B cell (primary cell): ENCODE measurements around the gene TEF. TPM values are rescaled to one million over a fixed set of nuclear protein-coding genes. Genes with fewer than 3 reads are reported as not detected.

Source experiments
- ATAC-seq: fragments of 200-7000 bp; cut with Tn5 transposase; one replicate; pipeline ENCODE4 v1.10.0; 2021; ENCODE audit warnings: low read depth, mild to moderate bottlenecking, moderate number of reproducible peaks, moderate library complexity
- CTCF ChIA-PET: fragments of 350-600 bp; sonication (Branson Sonifier 250); formaldehyde crosslinking; loops from one replicate; lab custom pipeline; 2021; ENCODE audit warnings: antibody characterized with exemption, inconsistent platforms; lab: Charles Lee
- POLR2A ChIA-PET: fragments of 350-600 bp; sonication (Branson Sonifier 250); formaldehyde crosslinking; loops from one replicate; lab custom pipeline; 2021; ENCODE audit warnings: antibody characterized with exemption; lab: Charles Lee
- DNase-seq: peaks from one replicate; pipeline ENCODE4 v3.0.0; 2013
- H2AFZ ChIP-seq: 2 replicates; pipeline ENCODE4 v1.6.1; 2012; ENCODE audit warnings: mild to moderate bottlenecking, low read depth, low read length; ENCODE audit not compliant: insufficient read depth, poor library complexity, severe bottlenecking
- H3K27ac ChIP-seq, 2 donors: 1 replicate in 1 of 2; 2 replicates in 1 of 2; pipeline ENCODE4 v1.5.1; 2012 to 2013; ENCODE audit warnings: low read length in 2 of 2, mild to moderate bottlenecking in 2 of 2, moderate library complexity in 1 of 2
- H3K27me3 ChIP-seq, 4 experiments: fragments of 200-600 bp in 1 of 4; sonication (generic) in 1 of 4; replicated peaks in 1 of 4; 1 replicate in 2 of 4; 2 replicates in 2 of 4; pipeline versions ENCODE4 v1.6.1 to v1.7.0; 2013 to 2016; ENCODE audit warnings: low read length in 3 of 4, mild to moderate bottlenecking in 2 of 4, mixed read lengths in 1 of 4, moderate library complexity in 1 of 4; ENCODE audit not compliant: insufficient read depth in 4 of 4, control insufficient read depth in 3 of 4; ENCODE audit errors: control extremely low read depth in 1 of 4
- H3K36me3 ChIP-seq, 2 experiments: replicated peaks in 1 of 2; 1 replicate in 1 of 2; 2 replicates in 1 of 2; pipeline versions ENCODE4 v1.6.1 to v1.7.1; 2013; ENCODE audit warnings: low read length in 1 of 2; ENCODE audit not compliant: insufficient read depth in 2 of 2, control insufficient read depth in 1 of 2; ENCODE audit errors: control extremely low read depth in 1 of 2, extremely low read depth in 1 of 2
- H3K4me1 ChIP-seq, 2 donors: fragments of 200-600 bp in 1 of 2; sonication (generic) in 1 of 2; 1 replicate in 1 of 2; 2 replicates in 1 of 2; pipeline versions ENCODE4 v1.5.1 to v1.6.1; 2013 to 2017; ENCODE audit warnings: low read length in 2 of 2; ENCODE audit not compliant: control insufficient read depth in 2 of 2, insufficient read depth in 2 of 2
- H3K4me2 ChIP-seq: replicated peaks from 2 replicates; pipeline ENCODE3; 2012; ENCODE audit warnings: mild to moderate bottlenecking, low read depth, low read length; ENCODE audit not compliant: poor library complexity, severe bottlenecking
- H3K4me3 ChIP-seq, 5 experiments: fragments of 200-600 bp in 1 of 5; sonication (generic) in 1 of 5; 1 replicate in 3 of 5; 2 replicates in 2 of 5; pipeline versions ENCODE4 v1.5.1 to v1.7.0; 2011 to 2016; ENCODE audit warnings: low read length in 4 of 5, mild to moderate bottlenecking in 4 of 5, low read depth in 2 of 5, control low read depth in 1 of 5, moderate library complexity in 1 of 5; ENCODE audit not compliant: insufficient read depth in 1 of 5; ENCODE audit errors: control extremely low read depth in 1 of 5, extremely low read depth in 1 of 5
- H3K79me2 ChIP-seq: fragments of 200-600 bp; sonication (generic); one replicate; pipeline ENCODE4 v1.6.0; 2016; ENCODE audit warnings: low read length; ENCODE audit not compliant: control insufficient read depth, insufficient read depth
- H3K9ac ChIP-seq: fragments of 200-600 bp; sonication (generic); 2 replicates; pipeline ENCODE4 v1.6.1; 2017; ENCODE audit warnings: mild to moderate bottlenecking, low read length, moderate library complexity
- H3K9me3 ChIP-seq, 3 donors: one replicate each; pipeline versions ENCODE4 v1.6.1 to v1.7.1; 2013; ENCODE audit warnings: low read length in 2 of 3; ENCODE audit not compliant: control insufficient read depth in 2 of 3, insufficient read depth in 1 of 3; ENCODE audit errors: control extremely low read depth in 1 of 3
- H4K20me1 ChIP-seq: 2 replicates; pipeline ENCODE4 v1.6.0; 2012; ENCODE audit warnings: mild to moderate bottlenecking, low read length; ENCODE audit not compliant: insufficient read depth, control insufficient read depth, poor library complexity, severe bottlenecking
- H3K27ac Mint-ChIP-seq: one replicate; pipeline ENCODE4 v1.8.0; 2021; ENCODE audit warnings: mixed read lengths
- H3K27me3 Mint-ChIP-seq: one replicate; pipeline ENCODE4 v1.8.0; 2021; ENCODE audit warnings: mixed read lengths
- H3K4me1 Mint-ChIP-seq: one replicate; pipeline ENCODE4 v1.8.0; 2021; ENCODE audit warnings: mixed read lengths
- H3K4me3 Mint-ChIP-seq: one replicate; pipeline ENCODE4 v1.8.0; 2021; ENCODE audit warnings: mixed read lengths
- H3K9me3 Mint-ChIP-seq: one replicate; pipeline ENCODE4 v1.8.0; 2022; ENCODE audit warnings: mixed read lengths; ENCODE audit not compliant: insufficient read depth
- CTCF ChIP-seq: fragments of 200-600 bp; IDR thresholded peaks from one replicate; pipeline ENCODE4 v1.8.0; 2022; ENCODE audit warnings: antibody characterized with exemption, mild to moderate bottlenecking
- EZH2 ChIP-seq: IDR thresholded peaks from 2 replicates; pipeline ENCODE4 v1.6.1; 2012; ENCODE audit warnings: borderline replicate concordance, low read depth, mild to moderate bottlenecking, moderate library complexity, low read length; ENCODE audit not compliant: insufficient read depth, poor library complexity, severe bottlenecking
- WGBS: methylation state at CpG from one replicate; pipeline ENCODE4 v1.1.5; 2013; ENCODE audit warnings: missing lambda C conversion rate; ENCODE audit not compliant: insufficient coverage; 5-methylcytosine and 5-hydroxymethylcytosine counted together
- intact Hi-C: fragments of 100-400 bp; cut with micrococcal nuclease; formaldehyde crosslinking; loops from one replicate; pipeline ENCODE4 v1.10.0; 2022
- polyA plus RNA-seq: library from polyadenylated mRNA; depleted of rRNA; stranded (reverse); fragments of >200 nt; gene quantifications from 2 replicates; pipeline ENCODE4 v1.2.3, GENCODE V29; 2012
- total RNA-seq, 2 donors: library from RNA; stranded (reverse); fragments of 120-200 nt in 1 of 2; gene quantifications; 1 replicate in 1 of 2; 2 replicates in 1 of 2; pipeline versions ENCODE4 v1.2.3 to v1.2.4, GENCODE V29; 2013 to 2022

TEF gene
- total and polyA plus RNA-seq, 2 donors (not counting 1 experiment from before 2014, with no cell fraction given), result 5.0 to 5.5 TPM

DNA sequence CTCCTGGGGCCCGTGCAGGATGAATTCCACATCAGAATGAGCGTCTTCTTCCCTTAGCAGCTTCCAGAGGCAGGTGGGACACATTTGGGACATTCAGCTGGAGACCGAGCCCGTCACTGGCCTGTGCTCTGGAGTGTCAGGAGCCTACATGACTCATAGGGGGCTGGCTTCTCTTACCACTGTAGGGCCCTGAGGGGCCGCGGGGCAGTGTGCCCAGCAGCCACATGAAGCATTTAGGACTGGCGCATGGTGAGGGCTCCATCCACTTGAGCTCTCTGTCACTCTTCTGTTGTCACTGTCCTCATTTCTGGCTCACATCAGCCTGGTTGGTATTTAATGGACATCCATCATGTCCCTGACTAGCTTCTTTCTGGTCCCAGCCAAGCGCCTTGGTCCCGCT, 38.0 kb upstream of the TEF start:
- no peak overlapping the region for H3K4me3 Mint-ChIP-seq
- H3K9me3 Mint-ChIP-seq, result no peaks in the 10 kb centered on the region
- POLR2A ChIA-PET, result no interaction called here
- H2AFZ ChIP-seq, result no peak overlapping the region
- peaks cover 0 to 74% of the 10 kb centered on the region in 2 experiments for H3K36me3 ChIP-seq
- no peaks in the 10 kb centered on the region for H3K4me1 ChIP-seq
- TF ChIP-seq CTCF, result no peak
- TF ChIP-seq EZH2, result no peak
- no peak overlapping the region for H3K4me3 ChIP-seq
- no peaks in the 10 kb centered on the region for H3K27me3 ChIP-seq
- no peaks in the 10 kb centered on the region for H3K9me3 ChIP-seq
- WGBS, result 97% methylated on average over 9 of the region's 9 CpGs
- no peaks in the 10 kb centered on the region for H3K4me1 Mint-ChIP-seq
- H4K20me1 ChIP-seq, result no peaks in the 10 kb centered on the region
- no peak overlapping the region for H3K9ac ChIP-seq
- CTCF ChIA-PET, result no interaction called here
- H3K79me2 ChIP-seq, result no peaks in the 10 kb centered on the region
- no peak overlapping the region for H3K27ac Mint-ChIP-seq
- intact Hi-C loops, result no loop called here
- no peak overlapping the region for H3K27ac ChIP-seq
- no peak for ATAC-seq
- DNase-seq, result no peak
- no peak overlapping the region for H3K4me2 ChIP-seq
- H3K27me3 Mint-ChIP-seq, result no peaks in the 10 kb centered on the region

- Histone ChIP-seq H2AFZ (no peak overlapping the region), H3K79me2 (no peaks in the 10 kb centered on the region), H3K27me3 (no peaks in the 10 kb centered on the region), H3K9ac (no peak overlapping the region), H4K20me1 (no peaks in the 10 kb centered on the region), H3K4me1 (no peaks in the 10 kb centered on the region), H3K27ac (no peak overlapping the region), H3K4me2 (no peak overlapping the region), H3K4me3 (no peak overlapping the region), H3K36me3 (peaks cover 0 to 74% of the 10 kb centered on the region in 2 experiments), H3K9me3 (no peaks in the 10 kb centered on the region)
- DNase-seq (no peak), ATAC-seq (no peak)
- 96% methylated on average over 10 of the region's 11 CpGs for WGBS
- Mint-ChIP-seq H3K4me3 (no peak overlapping the region), H3K27ac (no peak overlapping the region), H3K27me3 (no peaks in the 10 kb centered on the region), H3K4me1 (no peaks in the 10 kb centered on the region), H3K9me3 (no peaks in the 10 kb centered on the region)
- ChIA-PET CTCF (no interaction called here), POLR2A (no interaction called here)
- intact Hi-C loops, result no loop called here
- TF ChIP-seq EZH2, result no peak
- TF ChIP-seq CTCF, result no peak
Measured at GRCh38 chr22:41344189-41344788, 37.5 kb upstream of the TEF start.
